NCI-H524 treated with DMSO at 0.1 percent for 48 hours (cell line): ENCODE data around the gene RFTN1.

Source experiments
- DNase-seq: peaks from one replicate; lab custom pipeline; 2025; lab: John Stamatoyannopoulos, UW

The RFTN1 gene

DNA sequence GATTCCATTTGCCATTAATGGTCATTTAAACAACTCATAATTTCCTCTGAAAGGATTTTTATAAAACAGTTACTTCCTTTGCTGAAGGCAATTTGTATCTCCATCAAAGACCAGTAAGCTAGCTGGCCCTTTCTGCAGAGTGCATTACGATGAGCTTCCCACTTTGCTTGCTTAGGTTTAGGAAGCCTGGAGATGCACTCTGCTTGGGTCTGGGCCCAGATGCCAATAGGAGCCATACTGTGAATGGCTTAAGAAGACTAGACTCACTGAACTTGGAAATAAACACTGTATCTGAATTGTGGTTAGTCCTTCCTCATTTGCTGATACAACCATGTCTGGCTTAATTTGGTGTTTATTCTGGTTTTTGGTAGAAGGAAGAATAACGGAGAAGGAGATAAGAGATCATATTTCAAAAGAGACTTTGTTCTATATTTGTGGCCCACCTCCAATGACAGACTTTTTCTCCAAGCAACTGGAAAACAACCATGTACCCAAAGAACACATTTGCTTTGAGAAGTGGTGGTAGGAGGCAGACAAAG, 210.4 kb downstream of the RFTN1 start:
- no peak for DNase-seq

DNA sequence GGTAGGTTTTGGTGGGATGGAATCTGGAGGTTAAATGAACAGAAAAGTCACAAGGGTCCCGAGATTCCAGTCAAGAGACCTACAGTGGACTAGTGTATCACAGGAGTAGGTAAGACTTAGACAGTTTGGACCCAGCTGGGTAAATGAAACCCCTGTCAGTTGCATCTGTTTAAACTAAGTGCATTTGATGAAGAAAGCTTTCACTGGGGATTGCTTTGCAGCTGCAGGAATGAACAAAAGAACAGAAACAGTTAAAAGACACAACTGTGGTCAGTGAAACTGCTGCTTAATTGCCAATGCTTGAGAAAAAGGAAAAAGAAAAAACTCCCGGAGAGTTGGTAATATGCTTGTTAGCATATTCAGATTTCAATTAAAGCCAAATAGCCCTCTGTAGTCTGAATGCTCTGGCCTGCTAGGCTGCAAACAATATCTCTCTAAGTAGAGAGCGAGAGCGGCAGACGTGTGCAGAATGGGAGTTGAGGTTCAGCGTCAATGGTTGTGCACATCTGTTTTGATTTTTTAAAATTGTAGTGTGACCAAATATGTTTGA, 211.3 kb downstream of the RFTN1 start:
- DNase-seq, result no peak

DNA sequence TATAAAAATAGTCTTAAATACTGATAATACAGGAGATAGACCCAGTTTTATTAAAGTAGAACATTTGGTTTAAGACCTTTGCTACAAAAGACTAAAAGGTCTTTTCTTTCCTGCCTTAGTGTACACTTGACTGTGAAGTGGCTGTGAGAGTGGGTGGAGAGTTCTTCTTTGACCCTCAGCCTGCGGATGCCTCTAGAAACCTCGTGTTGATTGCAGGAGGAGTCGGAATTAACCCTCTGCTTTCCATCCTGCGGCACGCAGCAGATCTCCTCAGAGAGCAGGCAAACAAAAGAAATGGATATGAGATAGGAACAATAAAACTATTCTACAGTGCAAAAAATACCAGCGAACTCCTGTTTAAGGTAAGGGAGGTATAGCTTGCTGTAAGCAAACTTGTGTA, 212.0 kb downstream of the RFTN1 start:
- DNase-seq, result no peak

DNA sequence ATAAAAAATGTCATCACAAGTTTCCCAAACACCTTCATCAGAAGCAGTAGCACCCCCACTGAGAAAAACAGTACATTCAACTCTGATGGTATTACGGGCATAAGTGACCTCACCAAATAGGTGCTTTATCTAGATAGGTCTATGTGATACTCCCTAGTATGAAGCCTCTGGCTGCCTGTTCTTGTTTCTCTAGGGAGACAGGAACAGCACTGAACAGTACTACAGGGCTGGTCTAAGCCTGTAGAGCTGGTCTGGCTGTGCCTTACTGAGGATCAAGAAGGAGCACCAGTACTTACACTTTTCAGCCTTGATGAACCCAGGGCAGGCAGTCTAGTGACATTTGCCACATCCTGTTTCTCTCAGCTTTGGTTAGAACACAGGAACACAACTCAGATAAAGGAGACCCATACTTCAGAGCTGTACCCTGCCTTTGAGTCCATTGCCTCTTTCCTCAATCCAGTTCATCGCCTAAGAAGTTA, 212.6 kb downstream of the RFTN1 start:
- no peak for DNase-seq

DNA sequence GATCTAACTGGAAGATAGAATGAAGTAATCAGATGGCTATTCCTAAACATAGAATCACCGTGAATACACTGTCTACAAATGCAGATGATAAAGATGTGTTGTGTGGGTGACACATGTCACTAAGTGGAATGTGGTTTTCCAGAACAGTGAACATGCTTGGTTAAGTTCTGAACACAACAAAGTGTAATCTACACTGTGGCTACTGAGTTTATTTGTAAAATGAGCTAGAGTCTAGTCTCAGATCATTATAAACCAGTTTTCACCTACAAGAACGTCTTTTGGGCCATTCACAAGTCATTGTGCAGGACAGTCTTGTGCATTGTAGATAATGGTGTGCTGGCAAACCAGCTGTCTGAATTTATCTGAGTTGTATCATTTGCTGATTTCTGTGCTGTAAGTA, 213.2 kb downstream of the RFTN1 start:
- DNase-seq, result no peak

DNA sequence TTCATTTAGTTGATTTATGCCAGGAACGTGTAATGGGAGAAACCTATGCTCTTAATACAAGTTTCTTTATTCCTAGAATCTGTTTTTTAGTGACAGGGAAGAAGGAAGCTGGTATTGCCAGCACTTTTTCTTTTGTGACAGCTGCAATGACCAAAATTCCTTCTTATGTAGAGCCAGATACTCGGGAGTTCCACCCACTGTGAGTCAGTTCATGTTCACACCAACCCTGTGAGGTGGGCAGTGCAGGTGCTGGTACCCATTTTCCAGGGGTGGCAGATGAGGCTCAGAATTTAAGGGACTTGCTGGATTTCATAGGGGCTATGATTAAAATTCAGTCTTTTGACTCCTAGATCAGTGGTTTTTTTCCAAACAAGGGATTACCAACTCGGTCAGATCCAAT, 213.8 kb downstream of the RFTN1 start:
- no peak for DNase-seq

DNA sequence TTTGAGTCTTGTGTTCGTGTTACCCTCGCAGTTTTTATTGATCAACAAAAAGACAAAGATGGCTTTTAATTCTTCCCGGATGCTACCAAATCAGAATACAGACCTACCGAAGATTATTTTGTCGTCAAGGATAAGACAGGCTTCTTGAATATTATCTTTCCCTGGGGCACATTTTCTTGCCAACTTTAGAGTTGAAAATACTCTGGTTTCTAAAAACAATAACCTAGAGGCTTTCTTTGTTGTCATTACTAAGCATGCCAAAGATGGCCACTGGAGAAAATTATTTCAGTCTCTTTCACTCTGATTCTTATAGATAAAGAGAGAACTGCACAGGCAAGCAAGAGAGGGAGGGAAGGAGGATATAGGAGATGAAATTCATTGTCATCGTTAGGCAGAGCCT, 214.6 kb downstream of the RFTN1 start:
- no peak for DNase-seq

DNA sequence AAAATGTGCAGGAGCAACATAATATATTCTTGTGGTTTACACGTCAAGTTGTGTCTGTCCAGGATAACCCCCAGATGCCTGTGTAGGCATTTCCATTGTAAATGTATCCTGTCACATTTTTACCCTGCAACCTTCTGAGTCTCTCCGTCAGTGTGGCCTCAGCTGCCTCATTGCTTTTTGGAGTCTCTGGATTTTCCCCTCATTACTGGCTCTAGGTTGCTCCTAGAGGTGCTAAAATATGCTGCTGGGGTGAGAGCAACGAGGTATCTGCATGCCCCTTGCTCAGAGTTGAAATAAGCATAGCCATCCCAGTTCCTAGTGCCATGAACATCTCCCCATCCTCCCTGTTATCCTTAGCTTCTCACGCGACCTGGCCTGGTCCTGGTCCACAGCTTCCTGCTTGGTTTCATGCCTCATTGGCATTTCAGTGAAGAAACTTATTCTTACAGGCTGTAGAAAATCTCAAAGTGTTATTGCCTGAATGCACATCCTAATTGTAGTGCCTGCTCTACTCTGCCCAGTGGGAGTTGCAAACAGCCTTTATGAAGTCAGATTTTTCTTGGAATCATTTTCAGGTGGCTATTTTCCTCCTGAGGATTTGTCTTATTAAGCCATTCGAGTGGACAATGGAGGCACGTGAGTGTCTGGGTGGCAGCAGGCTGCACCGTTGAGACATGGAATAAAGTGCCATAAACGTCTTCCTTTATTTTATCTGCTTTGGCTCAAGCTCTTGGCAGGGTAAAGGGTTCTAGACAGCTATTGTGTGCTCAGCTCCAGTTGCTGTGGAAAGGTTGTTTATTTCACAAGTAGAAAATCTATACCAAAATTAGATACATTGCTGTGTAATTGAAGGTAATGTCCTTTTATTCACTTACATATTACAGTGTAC, 215.3 kb downstream of the RFTN1 start:
- DNase-seq, result no peak

DNA sequence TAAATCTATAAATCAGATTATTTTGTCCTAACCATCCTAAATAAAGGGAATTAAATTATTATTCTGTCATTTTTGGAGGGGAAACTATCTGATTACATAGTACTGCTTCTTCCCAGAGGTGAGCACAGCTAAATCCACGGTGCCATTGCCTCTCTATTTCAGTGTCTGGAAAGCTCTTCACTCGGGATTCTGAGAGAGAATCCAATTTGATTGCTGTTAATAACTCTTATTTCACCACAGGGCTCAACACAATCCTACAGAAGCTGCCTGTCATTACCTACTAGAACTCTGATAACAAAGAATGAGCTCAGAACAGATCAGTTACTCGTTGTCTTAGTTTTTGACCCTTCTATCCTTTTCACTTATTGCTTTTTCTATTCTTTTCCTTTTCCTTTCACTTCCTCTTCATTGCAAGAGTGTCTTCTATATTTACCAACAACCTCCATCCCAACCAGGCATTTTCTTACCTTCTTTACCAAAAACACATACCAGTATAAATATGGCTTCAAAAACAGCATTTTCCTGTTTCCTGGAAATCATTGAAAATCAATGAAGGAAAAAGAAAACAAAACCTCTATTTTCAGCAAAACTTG, 218.1 kb downstream of the RFTN1 start:
- no peak for DNase-seq

DNA sequence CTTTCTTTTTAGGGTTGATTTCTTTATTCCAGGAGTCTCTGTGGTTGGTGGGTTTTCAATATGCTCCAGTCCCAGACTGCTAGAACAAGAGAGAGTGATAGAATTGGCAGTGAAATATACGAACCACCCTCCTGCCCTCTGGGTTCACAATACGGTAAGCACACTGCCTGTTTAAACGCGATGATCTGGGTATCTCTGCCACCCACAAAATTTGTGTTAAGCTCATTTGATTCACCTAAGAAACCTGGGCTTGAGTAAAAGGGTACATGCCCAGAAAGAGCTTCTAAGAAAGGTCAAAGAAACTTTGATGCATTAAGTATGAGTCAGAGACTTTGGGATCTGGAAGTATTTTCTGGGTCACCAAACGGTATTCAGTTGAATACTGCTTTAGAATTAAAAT, 218.7 kb downstream of the RFTN1 start:
- no peak for DNase-seq

DNA sequence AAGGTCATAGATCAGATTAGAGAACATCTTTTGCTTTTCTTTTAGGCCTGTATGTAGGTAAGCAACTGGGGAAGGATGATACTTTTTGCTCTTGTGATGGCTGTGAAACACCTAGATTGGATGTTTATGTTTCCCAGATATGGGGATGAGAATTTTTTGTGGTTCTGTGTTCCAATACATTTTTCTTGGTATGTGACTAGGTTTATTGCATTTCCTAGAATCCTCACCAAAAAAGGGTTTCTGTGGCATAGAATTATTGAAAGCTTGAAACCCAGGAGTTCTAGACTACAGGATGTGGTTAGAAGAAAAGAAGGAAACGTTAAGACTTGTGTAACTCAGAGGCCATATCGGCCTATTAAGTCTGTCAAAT, 222.7 kb downstream of the RFTN1 start:
- DNase-seq, result no peak

DNA sequence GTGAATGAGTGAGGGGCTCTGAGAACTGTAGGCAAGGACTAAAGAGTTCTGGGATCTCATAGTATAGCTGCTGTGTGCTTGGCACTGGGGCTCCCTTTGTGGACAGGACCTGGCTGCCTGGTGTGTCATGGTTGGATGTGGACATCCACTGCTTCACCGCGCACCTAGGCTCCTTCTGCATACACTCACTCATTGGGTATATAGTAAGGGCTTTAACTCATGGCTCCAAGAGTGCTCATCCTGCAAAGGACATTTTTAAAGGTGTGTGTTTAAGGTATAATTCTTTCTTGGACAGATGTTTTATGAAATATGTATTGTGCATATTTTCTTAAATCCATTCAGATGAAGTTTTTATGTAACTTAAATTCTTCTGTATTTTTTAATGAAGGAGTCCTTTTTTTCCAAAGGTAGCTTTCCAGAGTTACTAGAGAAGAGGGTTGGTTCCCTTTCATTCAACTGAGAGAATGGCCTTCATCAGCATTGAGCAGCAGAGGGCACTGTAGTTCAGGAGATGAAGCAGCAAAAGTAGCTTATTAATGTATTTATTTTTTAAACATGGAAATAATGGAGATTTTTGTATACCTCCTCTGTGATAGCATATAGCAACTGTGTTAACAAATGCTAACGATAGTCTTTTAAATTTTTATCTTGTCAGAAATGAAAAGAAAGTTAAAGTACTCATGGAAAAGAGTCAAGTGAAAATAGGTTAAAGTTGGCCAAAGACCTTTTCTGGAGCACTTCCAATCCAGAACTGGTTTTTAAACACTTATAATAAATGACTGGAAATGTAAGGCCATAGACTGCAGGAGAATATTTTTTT, 223.3 kb downstream of the RFTN1 start:
- no peak for DNase-seq

DNA sequence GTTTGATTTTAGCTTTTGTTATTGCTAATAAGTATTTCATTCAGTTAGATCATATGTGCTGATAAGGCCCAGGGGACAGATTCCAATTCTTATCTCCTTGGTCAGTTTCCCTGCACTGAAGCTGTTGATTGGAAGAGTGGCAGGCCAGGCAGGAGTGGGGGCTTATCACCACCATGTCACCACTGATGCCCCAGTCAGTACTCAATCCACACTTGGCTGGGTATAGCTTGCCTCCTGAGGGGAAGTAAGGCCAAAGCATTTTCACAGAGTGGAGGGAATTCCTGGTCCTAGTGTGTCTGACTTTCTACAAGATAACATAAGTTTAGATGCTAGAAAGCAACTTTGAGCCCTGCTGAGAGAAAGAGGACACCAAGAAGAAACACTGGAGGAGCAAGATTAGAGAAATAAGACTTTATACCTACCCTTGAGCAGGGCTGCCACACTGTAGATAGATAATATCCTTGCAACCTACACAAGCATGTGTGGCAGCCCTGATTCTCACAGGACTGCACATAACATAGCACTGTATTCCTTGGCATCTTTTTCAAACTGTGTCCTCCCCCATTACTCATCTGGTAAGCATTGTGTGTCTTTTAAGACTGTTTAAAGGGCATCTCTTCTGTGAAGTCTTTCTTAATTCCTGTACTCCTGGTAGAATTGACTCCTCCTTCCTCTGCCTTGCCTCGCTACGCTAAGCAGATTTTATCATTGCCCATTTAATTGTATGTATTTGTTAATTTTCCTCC, 224.2 kb downstream of the RFTN1 start:
- no peak for DNase-seq

DNA sequence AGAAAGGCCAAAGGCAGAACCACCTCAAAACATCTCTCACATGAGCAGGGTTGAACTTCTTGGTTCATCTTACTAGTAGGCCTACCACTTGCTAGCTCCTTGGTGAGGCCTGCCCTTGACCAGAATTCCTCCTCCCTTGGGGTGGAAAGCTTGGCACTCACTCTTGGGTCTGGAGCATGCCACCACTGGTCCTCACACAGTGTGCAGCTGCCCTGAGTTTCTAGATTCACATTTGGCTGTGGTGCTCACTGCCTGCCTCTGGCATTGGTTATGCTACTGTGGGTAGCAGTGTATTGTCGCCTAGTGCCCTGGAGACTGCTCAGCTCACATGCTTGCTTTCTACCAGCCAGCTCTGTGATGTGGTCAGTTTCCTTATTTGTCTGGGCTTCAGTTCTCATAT, 224.8 kb downstream of the RFTN1 start:
- DNase-seq, result no peak

DNA sequence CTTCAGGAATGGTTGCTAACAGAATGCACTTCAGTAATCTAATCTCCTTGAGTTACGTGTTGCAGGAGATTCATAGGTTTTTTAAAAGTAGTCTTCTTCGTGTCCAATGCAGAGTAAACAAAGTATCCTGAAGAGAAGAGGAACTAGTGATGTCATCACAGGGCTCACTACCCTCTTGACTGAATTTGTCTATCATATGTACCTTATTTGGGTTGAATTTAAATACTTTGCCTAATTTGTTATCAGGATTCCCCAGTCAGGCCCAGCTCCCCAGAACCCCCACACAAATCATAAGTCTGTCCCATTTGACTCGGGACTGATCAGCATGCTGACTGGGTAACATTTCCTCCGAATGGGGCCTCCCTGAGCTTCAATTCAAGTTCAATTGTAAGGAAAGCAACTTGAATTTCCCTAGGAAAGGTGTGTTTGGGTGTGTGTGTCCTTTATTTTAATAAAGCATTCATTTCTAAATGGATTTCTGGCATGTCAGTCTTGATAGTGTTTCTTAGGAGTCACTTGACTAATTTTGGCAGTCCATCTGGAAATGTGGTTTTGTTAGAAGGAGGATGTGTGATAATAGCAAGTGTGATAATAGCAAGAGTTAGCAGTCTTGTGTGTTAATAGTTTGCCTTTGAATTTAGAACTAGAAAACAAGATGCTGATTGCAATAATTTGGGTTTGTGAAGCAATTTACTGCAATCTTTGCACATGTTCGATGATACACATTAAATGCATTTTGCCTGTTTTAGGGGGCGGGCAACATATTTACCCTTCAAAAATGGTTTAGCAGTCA, 226.6 kb downstream of the RFTN1 start:
- DNase-seq, result no peak

DNA sequence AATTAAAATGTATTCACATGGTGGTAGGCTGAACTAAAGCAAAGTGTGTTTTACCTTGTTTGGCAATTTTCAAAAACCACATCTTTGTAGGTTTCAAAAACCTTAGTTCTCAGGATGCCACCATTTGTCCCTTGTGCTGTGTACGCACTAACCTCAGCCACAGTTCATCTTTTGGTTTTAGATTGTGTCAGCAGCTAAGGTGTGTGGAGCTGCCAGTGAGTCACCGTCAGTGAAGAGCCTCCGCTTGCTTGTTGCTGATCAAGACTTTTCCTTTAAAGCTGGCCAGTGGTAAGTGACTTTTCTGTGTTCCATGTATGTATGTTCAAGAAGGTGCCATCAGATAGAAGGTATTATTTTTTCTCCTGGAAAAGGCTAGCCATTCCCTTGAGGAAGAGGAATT, 227.3 kb downstream of the RFTN1 start:
- no peak for DNase-seq

DNA sequence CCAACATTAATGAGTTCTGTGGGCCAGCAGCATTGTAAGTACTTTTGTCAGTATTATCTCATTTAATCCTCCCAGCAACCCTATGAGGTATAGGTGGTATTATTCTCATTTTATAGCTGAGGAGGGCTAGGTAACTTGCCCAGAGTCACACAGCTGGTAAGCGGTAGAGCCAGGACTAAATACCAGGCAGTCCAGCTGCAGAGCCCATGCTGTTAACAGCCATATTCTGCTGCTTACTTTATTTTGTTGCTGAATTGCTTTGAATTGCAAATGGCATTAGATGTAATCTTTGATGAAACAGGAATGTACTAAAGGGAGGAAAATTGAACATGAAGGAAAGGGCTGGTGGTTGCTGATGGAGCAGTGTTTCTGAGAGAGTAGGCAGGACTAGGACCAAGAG, 228.9 kb downstream of the RFTN1 start:
- no peak for DNase-seq

DNA sequence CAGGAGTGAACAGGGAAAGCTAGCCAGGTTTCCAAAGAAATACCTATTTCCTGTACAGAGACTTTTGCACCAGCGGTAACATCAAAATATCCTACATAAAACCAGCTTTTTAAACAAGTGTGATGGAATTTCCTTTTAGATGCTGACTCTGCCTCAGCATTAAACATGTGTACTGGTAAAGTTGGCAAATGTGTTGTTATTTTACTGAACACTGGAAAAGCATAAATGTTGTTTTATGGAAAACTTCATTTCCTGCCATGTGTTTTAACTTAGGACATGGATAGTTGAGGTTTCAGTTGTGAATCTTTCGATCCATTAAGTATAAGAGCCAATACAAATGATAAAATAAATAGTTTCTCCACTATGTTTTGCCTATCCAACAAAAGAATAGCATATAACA, 232.8 kb downstream of the RFTN1 start:
- DNase-seq, result no peak

DNA sequence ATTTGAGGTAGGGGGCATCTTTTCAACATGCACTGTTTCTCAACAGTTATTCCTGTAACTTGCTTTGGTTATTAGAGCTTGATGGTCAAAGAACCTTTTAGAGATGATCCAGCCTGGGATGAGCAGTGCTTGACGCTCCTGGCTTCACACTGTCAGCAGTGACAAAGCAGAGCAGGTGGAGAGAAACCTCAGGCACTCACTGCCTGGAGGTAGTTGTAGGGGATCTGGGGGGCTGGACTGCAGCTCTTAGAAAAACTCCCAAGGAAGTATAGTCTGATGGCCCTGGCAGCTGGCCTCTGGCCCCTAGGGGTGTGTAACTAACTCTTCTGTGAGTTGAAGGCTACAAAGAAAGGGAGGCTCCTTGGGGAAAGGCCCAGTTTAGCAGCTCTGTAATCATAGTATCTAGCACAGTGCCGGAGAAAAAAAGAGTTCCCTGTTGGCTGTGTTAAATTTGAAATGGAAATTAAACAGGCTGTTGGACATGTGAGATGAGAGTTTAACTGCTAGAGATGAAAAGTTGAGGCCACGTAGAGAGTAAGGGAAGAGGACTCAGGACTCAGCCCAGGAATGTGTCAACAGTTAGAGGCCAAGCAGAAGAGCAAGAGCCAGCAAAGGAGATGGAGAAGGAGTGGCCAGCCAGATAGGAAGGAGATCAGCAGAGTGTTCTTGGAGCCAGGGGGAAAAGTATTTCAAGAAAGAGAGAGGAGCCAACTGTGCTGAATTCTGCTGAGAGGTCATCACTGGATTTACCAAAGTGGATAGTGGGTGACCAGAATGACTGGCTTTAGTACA, 234.3 kb downstream of the RFTN1 start:
- no peak for DNase-seq

DNA sequence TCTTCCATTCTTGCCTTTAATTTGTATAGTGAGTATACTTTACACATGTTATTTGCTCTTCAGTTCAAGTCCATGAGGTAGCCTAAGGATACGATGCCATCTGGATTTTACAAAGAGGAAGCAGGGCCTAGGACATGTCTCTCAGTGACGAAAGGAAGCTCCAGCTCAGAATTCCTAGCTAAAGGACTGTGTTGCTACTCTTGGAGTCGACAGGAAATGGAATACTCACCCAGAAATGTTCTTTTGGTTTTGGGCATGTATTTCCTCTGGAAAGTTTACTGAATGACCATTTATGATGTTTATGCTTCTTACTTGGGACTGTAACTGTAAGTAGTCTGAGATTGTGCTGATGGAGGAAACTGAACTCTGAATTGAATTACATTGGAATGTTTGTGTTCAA, 236.0 kb downstream of the RFTN1 start:
- DNase-seq, result no peak
